GM19351 (cell line): ENCODE measurements around the gene HPCAL1.

Source experiments
- ATAC-seq: cut with Tn5 transposase; IDR thresholded peaks from one replicate; pipeline ENCODE4 v1.9.1; 2021; ENCODE audit warnings: mild to moderate bottlenecking, moderate library complexity; ENCODE audit not compliant: unreplicated experiment

Gene HPCAL1

GRCh38 chr2:10333966-10334365 lies 31.3 kb downstream of the HPCAL1 start:
- ATAC-seq = no peak

GRCh38 chr2:10335046-10335840 lies 32.5 kb downstream of the HPCAL1 start:
- no peak for ATAC-seq

- ATAC-seq = no peak
Observed at GRCh38 chr2:10336283-10336682, 33.6 kb downstream of the HPCAL1 start.

DNA sequence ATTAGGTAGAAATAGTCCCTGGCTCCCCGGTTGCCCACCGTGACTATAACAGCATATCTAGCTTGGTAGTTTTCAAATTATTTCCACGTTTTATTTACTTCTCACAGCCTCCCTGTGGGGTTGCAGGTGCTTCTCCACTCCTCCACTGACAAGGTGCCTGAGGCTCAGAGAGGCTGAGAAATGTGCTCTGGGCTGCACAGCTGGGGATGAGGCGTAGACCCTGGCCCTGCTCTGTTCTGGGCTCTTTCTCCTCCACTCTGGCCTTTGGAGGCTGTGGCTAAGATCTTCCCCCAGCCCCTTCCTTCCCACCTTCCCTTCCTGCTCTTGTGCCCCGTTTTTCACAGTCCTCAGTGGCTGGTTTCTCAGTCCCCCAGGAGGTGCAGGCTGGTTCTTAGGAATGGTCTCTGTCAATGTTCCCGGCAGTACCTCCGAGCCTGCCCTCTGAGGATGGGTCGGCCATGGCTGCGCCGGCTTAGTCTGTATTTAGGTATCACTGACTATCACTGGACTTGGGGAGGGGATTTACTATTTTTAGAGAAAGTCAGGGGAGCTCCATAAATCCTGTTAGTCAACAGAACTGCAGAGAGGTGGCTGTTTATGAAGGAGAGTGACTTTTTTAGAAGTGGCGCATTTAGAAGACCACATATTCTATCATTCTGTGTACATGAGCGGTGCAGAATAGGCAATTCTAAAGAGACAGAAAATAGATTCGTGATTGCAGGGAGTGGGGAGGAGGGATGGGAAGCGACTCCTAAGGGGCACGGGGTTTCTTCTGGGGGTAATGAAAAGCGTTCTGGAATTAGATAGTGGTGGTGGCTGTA lies 35.0 kb downstream of the HPCAL1 start:
- ATAC-seq = no peak

GRCh38 chr2:10338270-10339188 lies 35.8 kb downstream of the HPCAL1 start:
- no peak for ATAC-seq

- ATAC-seq = no peak
Observed at GRCh38 chr2:10339647-10340592, 37.2 kb downstream of the HPCAL1 start.

- no peak for ATAC-seq
Observed at GRCh38 chr2:10340593-10340975, 37.9 kb downstream of the HPCAL1 start.

DNA sequence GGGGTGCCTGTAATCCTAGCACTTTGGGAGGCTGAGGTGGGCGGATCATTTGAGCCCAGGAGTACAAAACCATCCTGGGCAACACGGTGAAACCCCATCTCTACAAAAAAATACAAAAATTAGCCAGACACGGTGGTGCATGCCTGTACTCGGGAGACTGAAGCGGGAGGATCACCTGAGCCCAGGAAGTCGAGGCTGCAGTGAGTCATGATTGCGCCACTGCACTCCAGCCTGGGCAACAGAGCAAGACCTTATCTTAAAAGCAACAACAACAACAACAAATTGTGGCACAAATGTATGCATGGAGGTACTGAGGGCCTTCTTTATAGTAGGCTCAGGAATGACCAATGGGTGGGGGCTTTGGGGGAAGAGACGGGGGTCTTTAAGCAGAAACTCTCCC lies 38.5 kb downstream of the HPCAL1 start:
- no peak for ATAC-seq

DNA sequence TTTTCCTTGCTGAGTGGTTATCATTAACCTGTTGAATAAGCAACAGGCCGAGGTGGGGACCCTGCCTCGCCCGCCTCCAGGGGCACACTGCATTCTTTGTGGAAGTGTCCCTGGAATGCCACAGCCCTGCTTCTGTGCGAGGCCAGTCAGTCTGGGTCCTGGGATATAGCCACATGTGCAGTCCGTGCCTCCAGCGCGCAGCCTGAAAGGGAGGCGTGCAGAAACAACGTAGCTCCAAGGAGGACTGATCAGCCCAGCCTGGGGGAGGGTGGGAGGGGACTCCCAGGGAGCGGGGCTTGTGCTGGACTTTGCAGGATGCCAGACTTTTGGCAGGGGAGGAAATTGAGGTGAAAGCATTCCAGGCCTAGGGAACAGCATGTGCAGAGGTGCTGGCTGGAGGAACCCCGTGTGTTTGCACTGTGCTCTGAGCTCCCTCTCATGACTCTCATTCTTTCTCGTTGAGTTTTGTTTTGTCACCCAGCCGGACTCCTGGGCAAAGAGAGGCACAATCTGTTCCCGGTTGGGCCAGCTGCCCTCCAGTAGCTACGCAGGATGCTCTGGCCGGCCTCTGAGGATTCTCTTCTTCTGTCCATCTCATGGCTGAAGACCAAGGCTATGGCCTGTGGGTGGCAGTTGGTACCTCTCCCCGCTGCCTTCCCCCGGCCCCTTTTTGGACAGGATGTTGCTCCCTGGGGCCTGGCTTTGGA lies 39.7 kb downstream of the HPCAL1 start:
- ATAC-seq = no peak

DNA sequence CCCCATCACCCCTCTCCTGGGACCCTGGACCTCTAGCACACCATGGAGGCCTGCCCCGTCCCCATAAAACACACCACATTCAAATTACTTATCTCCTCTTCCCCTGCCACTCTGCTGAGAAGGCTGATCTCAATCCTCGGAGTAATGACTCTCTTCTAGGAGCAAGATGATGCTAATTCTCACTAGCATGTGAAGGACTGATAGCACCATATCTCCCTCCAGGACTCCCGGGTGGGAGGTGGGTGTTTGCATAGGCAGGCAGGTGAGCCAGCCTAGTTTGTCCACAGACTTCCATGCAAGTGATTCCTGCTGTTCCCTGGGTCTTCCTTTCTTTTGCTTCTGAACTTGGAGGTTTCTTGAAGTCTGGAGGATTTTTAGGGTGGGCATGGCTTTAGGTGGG lies 40.5 kb downstream of the HPCAL1 start:
- no peak for ATAC-seq

DNA sequence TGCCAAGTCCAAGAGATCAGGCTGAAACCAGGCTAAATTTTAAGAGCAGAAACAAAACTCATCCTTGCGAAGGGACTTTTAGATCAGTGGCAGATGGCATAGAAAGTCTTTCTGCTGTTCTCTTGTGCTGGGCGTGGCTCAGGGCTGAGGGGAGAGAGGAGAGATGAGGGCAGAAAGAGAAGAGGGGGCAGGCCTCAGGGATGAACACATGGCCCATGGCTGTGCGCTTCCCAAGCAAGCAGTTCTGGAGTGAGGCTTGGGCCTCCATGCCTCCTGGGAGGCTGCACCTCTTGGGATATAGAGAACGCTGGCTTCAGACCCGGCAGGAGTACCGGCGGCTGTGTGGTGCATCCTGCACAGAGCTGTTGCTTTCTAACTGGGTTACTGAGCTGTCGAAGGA lies 41.0 kb downstream of the HPCAL1 start:
- no peak for ATAC-seq

GRCh38 chr2:10344105-10345066 lies 41.7 kb downstream of the HPCAL1 start:
- ATAC-seq = no peak

- ATAC-seq = no peak
Observed at GRCh38 chr2:10345126-10345525, 42.4 kb downstream of the HPCAL1 start.

- no peak for ATAC-seq
Observed at GRCh38 chr2:10345813-10346212, 43.1 kb downstream of the HPCAL1 start.

- no peak for ATAC-seq
Observed at GRCh38 chr2:10346929-10347561, 44.3 kb downstream of the HPCAL1 start.

GRCh38 chr2:10347562-10347948 lies 44.9 kb downstream of the HPCAL1 start:
- no peak for ATAC-seq

DNA sequence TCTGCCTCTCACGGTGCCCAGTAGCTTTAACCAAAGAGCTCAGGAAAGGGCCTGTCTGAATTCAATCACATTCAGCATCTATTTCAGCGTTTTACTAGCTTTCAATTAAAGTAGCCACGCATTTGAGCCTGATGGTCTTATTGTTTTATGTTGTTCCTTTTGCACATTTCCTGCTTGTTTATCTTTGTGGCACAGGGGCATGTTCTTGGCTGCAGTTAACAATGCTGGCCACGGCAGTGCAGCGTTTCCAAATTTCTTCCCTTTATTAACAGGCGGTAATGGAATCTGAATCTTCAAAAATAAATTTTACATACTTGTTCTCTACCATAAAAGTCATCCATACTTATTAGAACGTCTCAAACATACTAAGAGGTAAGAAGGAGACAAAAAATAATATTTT lies 46.2 kb downstream of the HPCAL1 start:
- ATAC-seq = no peak

DNA sequence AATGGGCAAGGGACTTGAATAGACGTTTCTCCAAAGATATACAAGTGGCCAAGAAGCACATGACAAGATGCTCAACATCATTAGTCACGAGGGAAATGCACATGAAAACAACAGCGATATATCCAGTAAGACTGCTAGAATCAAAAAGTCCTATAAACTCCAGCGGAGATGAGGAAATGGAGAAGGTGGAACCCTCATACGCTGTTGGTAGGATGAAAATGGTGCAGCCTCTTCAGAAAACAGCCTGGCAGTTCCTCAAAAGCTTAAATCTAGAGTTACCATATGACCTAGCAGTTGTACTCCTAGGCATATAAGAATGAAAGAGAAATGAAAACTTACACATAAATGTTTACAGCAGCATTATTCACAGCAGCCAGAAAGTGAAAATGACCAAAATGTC lies 48.1 kb downstream of the HPCAL1 start:
- no peak for ATAC-seq
